Pons (tissue), 1 donor: ENCODE measurements around the gene KIF5A.
"Not testable (repeated sequence)": the region's sequence is repeated elsewhere in the genome, so short reads cannot be mapped to it uniquely, and the experiment has no call there.

Experiments used
- DNase-seq: peaks from one replicate; pipeline ENCODE4 v3.0.0-alpha.2; 2016; ENCODE audit warnings: low spot score

The KIF5A gene

DNA sequence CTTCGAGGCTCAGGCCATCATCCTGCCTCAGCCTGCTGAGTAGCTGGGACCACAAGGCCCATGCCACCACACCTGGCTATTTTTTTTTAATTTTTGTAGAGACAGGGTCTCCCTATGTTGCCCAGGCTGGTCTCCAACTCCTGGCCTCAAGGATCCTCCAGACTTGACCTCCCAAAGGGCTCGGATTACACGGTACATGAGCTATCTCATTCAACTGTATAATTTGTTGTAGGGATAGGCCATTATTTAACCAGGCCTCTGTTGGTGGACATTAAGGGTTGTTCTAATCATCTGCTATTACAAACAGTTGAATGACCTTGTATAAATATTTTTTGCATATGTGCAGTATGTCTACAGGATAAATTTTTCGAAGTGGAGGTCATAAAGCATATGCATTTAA, 9.0 kb downstream of the KIF5A start:
- no peak for DNase-seq

DNA sequence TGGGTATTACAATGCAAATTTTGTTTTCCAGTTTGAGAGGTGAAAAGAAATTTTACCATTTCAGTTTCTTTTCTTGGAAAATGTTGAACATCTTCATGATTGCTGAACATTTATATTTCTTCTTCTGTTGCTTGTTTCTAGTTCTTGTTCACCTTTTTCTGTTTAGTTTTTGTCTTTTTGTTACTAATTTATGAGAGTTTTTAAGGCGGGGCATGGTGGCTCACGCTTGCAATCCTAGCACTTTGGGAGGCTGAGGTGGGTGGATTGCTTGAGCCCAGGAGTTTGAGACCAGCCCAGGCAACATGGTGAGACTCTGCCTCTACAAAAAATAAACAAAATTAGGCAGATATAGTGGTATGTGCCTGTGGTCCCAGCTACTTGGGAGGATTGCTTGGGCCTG, 10.7 kb downstream of the KIF5A start:
- no peak for DNase-seq

DNA sequence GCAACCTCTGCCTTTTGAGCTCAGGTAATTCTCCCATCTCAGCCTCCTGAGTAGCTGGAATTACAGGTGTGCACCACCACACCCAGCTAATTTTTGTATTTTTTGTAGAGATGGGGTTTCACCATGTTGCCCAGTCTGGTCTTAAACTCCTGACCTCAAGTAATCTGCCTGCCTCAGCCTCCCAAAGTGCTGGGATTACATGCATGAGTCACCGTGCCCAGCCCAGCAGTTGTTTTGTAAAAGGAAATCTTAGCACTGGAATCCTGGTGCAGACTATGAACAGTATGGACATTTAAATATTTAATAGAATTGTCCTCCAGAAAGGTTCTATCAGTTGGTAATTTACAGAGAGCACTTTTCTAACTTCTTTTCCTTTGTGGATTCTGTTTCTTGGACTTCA, 11.3 kb downstream of the KIF5A start:
- not testable (repeated sequence) for DNase-seq

DNA sequence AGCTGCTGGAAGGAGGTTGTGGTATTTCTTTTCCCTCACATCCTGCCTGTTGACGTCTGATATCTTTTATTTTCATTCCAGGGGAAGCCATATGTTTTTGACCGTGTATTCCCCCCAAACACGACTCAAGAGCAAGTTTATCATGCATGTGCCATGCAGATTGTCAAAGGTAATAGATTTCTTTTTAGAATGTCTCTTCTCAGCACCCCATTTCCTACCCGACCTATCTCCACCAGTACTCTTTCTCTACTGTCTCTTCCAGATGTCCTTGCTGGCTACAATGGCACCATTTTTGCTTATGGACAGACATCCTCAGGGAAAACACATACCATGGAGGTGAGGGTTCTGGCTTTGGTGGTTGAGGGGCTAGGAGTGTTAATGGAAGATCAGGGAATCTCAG, 13.5 kb downstream of the KIF5A start:
- DNase-seq = no peak

DNA sequence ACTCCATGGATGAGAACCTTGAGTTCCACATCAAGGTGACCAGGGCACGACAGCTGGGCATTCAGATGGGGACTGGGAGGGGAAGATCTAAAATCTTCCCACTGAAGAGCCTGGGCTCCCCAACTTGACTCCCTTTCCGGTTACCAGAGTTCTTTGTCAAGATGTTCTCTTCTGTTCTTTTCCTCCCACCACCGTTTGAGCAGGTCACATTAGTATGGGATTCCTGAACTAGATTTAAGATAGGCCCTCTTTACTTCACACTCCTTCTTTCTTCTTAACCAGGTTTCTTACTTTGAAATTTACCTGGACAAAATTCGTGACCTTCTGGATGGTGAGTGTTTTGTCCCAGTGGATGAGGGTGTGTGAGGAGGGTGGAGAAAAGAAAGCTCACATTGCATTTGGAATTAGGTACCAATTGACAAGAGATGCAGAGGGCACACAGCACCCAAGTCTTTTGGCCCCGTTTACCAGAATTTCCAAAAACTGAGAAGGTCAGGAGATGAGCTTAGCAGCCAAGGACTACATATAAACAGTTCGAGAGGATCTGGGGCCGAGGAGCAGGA, 14.4 kb downstream of the KIF5A start:
- no peak for DNase-seq

DNA sequence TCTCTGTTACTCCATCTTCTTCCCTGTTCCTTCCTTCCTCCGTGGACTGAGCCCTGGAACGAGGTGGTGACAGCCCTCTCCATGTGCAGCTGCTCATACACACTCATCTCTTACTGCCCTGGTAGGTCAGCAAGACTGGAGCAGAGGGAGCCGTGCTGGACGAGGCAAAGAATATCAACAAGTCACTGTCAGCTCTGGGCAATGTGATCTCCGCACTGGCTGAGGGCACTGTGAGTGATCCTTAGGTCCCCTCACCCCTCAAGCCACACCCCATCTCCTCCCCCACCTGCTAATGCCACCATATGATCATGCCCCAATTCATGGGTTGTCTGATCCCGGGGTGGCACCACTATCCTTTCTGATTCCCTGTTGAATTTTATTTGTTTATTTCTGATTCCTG, 19.0 kb downstream of the KIF5A start:
- DNase-seq = no peak

DNA sequence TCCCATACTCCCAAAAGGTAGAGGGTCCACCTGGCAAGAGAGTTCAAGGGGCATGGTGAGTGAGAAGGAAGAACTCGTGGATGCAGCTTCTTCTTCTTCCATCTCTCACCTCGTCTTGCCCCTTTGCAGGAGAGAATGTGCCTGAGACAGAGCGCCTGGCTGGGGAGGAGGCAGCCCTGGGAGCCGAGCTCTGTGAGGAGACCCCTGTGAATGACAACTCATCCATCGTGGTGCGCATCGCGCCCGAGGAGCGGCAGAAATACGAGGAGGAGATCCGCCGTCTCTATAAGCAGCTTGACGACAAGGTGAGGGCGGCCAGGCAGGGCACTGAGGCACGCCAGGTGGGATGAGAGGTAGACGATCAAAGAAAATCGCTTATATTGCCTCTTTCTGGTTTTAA, 20.0 kb downstream of the KIF5A start:
- no peak for DNase-seq

DNA sequence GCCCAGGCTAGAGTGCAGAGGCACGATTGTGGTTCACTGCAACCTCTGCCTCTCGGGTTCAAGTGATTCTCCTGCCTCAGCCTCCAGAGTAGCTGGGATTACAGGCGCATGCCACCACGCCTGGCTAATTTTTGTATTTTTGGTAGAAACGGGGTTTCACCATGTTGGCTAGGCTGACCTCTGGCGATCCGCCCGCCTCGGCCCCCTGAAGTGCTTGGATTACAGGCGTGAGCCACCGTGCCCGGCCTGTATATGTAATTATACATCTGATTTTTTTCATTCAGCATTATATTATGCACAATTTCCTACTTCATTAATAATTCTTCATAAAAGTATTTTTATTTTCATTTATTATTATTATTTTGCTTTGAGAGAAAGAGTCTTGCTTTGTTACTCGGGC, 20.6 kb downstream of the KIF5A start:
- DNase-seq = not testable (repeated sequence)

DNA sequence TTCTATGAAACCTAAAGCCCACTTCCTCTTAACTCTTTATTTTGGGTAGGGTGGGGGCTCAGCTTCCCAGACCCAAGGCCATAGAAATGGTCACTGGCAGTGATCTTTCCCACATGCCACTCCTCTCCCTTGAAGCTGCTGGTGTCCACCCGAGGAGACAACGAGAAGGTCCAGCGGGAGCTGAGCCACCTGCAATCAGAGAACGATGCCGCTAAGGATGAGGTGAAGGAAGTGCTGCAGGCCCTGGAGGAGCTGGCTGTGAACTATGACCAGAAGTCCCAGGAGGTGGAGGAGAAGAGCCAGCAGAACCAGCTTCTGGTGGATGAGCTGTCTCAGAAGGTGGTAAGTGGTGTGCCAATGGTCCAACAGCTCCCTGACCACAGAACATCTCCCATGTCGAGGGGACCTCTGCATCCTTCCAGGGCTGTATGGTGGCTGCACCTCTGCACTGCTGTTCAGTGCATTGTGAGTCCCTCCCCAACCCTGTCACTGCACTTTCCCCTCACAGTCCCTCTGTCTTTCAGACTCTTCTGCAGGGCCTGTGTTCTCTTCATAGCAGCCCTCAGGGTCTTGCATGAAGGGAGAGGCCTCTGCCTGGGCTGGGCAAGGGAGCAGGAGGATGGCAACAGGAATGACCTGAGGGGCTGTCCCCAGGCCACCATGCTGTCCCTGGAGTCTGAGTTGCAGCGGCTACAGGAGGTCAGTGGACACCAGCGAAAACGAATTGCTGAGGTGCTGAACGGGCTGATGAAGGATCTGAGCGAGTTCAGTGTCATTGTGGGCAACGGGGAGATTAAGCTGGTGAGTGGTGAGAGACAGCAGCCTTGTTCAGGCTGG, 22.3 kb downstream of the KIF5A start:
- no peak for DNase-seq

DNA sequence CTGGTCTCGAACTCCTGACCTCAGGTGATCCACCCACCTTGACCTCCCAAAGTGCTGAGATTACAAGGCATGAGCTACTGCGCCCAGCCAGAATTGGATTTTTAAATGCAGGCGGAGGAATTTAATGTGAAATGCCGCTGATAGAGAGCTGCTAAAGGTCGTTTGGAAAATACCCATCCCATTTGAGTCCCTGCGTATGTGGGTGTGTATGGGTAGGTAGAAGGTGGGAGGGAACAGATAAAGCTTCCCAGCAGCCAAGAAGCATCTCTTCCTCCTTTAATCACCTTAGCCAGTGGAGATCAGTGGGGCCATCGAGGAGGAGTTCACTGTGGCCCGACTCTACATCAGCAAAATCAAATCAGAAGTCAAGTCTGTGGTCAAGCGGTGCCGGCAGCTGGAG, 25.0 kb downstream of the KIF5A start:
- no peak for DNase-seq

DNA sequence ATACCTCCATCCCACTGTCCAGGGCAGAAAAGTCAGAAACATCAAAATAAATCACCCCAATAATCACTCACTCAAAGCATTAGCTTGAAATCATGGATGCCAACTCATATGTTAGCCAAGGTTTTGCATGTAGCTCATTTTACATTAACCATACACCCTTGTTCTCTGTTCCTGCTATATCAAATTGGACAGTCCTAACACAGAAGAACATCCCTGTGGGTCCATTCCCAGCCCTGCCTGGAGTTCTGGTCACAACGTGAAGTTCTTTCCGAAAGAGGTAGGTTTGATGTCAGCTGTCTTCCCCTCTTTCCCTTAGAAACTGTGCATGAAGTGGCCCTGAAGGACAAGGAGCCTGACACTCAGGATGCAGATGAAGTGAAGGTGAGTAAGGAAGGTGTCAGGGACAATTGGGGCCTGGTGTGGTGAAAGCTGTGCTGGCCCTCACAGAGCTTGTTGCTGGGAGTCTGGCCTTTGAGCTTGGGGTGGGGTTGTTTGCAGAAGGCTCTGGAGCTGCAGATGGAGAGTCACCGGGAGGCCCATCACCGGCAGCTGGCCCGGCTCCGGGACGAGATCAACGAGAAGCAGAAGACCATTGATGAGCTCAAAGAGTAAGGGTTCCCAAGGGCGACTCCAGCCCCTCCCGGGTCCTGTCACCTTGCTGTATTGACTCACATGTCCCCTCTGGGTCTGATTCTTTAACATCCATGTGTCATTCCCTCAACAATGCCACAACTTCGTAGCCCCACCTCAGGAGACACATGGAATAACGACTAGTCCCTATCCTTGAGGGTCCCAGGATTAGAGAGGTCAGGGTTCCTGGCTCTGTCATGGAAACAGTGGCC, 26.1 kb downstream of the KIF5A start:
- DNase-seq = no peak

DNA sequence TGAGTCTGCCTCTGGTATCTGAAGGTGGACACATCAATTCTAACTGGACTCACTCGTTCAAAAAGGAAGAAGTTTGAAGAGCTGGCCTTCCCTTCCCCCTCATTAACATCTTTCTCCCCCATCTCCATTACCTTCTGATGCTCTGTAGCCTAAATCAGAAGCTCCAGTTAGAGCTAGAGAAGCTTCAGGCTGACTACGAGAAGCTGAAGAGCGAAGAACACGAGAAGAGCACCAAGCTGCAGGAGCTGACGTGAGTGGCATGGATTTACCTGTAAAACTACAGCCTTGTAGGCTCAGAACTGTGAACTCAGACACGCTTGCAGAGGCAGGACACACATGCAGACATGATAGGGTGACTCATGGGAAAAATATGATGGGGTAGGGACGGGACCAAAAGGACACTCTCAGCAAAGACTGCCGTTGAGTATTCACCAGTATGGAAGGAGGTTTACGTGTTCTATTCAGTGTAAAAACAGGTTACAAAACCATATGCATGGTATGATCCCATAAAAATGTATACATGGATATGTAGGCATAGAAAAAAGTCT, 26.8 kb downstream of the KIF5A start:
- no peak for DNase-seq

DNA sequence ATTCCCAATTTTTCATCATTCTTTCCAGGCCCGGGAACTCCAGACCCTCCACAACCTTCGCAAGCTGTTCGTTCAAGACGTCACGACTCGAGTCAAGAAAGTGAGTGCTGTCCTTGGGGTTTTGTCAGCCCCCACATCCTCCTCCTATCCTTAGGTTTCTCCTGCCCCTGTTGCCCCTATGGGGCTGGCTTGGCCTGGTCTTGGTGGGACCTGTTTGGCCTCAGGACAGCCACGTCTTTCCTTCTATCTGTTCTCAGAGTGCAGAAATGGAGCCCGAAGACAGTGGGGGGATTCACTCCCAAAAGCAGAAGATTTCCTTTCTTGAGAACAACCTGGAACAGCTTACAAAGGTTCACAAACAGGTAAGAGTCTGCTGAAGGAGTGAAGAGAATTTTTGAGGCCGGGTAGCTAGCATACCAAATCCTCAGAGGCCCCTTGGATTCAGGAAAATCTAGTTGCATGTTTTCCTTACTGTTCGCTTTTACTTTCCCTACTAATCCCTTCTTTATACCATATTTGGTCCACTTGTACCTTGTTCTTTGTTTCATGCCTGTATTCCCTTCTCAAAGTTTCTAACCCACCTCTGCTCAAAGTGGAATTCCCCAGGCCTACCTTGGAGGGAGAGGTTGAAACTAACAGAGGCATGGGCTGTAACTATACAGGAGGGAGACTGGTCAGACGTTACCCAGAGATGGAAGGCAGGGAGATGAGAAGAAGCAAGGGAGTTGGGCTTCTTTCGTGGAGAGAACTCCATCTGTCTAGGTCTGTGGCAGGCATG, 28.3 kb downstream of the KIF5A start:
- DNase-seq = no peak

DNA sequence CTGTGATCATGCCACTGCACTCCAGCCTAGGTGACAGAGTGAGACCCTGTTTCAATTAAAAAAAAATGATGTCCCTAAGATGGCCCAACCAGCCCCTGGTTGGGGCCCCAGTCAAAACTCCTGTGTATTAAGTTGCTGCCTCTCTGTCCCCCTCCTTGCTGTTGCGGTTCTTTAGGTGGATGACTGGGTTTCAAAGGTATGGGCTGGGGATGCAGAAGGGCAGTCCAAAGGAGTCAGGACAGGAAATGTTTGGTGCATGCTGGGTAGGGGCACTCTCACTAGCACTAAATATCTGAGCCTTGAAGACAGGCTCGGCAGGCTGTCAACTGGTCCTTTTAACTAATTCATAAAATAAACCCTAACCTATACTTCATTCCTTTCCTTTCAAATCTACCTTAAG, 29.2 kb downstream of the KIF5A start:
- DNase-seq = no peak

DNA sequence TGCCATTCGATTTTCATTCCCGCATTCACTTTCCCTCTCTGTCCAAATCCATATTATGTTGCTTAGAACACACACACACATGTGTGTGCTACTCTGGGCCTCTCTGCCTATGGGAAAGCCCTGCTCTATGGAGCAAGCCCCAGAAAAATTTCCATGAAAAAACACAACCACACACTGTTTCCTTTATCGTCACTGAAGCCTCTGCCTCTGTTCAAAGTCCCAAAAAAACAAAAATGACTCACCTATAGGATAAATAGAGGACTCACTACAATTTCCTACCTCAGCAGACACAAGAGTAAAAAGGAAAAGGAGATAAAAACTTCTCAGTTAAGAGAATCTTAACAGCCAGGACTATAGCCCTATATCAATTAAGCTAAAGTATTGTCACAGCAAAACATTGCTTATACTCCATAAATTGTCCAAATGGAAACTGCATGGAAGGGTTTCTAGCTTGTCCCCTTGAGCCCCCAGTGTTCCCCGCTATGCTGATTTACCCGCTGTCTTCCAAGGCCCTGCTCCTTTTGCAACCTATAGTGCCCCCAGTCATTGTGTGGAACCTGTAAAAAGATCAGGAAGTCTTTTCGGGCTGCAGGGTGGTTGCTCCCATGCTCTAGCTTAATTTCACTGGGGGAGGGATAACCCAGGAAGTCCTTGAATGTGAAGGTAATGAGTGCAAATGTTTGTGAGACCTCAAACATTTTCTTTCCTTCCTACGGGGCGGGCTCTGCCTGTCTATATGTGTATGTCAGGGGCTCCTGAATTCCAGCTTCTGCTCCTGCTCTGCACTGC, 30.0 kb downstream of the KIF5A start:
- DNase-seq = no peak

DNA sequence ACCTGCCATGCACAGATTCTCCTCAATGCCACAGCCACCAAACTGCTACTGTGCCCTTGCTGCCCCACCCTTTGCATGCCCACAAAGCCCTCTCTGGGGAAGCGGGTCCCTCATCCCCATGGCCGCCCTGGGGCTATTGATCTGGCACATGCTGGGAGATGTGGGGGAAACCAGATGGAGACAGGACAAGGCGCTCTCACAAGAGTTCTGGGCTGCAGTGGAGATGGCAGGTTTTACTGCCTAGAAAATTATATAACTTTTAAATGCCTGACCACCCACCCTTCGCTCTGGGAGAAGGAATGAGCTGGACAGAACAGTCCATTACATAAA, 30.6 kb downstream of the KIF5A start:
- no peak for DNase-seq

DNA sequence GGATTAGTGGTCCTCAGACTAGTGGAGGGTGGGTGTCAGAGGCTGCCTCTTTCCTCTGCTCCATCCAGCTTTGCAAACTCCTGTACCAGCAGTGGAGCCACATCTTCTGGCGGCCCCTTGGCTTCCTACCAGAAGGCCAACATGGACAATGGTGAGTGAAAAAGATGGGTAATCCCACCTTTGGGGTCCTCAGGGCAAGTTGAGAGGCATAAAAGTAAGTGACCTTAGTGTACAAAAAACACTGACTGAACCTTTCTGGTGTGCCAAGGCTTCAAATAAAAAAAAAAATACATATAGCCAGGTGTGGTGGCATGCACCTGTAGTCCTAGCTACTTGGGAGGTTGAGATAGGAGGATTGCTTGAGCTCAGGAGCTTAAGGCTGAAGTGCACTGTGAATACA, 32.0 kb downstream of the KIF5A start:
- no peak for DNase-seq

DNA sequence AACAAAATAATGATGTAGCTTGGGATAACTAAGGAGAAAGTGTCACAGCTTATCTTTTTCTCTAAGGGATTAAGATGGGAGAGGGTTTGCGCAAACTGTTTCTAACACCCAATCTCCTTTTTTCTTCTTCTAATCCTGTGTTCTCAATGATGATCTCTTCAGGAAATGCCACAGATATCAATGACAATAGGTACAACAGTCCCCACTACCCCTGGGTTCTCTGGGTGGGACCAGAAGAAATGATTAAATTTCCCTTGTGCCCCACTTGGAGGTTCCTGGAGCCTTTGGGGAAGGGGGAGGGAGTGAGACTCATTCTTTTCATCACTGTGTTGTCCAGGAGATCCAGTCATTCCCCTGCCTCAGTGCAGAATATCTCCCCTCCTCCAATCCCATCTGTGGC, 32.6 kb downstream of the KIF5A start:
- DNase-seq = no peak

DNA sequence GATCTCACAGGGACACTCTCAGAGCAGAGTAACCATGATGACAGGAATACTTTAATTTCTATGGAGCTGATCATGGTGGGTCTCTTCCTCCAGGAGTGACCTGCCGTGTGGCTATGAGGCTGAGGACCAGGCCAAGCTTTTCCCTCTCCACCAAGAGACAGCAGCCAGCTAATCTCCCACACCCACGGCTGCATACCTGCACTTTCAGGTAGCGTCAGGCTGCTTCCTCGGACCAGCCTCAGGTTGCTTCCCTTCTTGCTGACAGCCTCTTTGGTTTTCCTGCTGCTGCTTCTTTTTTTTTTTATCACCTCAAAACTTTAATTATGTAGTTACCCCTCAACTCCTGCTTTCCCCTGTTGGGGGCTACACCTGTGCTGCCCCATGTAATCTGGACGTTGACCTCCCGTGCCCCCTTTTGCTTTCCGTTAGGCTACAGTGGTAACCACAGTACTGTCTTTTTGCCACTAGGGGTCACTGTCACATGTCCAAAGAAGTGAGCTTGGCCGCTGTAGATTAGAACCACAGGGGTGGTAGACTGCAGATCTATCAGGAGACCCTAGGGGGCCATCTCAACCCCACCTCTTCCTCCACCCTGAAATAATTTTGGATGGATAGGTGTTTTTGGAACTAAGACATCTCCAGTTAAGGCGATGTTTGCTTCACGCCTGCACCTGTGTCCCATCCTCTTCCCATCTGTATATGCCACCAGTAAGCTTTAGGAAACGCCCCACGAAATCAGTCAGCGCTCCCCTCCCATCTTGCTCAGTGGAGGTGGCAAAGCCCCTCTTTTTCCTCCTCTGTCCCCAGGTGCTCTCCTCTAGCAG, 33.4 kb downstream of the KIF5A start:
- DNase-seq = peak; percentile 74

DNA sequence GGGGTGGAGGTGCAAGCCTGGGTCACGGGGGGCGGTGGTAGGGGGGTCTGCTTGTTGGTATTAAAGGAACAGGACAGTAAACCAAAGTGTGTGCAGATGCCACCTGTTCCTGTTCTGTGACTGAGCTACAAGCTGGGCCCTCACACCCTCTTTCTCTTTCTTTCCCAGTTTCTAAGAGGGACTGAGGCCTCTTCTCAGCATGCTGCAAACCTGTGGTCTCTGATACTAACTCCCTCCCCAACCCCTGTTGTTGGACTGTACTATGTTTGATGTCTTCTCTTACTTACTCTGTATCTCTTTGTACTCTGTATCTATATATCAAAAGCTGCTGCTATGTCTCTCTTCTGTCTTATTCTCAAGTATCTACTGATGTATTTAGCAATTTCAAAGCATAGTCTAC, 34.2 kb downstream of the KIF5A start:
- DNase-seq = no peak
